Measurements from ENCODE around the gene SLC39A11. TPM values are rescaled to one million over a fixed set of nuclear protein-coding genes. Genes with fewer than 3 reads are reported as not detected.

SLC39A11 gene
- polyA plus RNA-seq, 1 of the 3 experiments (the other 2 are of a cell fraction) = 23.5 TPM

DNA sequence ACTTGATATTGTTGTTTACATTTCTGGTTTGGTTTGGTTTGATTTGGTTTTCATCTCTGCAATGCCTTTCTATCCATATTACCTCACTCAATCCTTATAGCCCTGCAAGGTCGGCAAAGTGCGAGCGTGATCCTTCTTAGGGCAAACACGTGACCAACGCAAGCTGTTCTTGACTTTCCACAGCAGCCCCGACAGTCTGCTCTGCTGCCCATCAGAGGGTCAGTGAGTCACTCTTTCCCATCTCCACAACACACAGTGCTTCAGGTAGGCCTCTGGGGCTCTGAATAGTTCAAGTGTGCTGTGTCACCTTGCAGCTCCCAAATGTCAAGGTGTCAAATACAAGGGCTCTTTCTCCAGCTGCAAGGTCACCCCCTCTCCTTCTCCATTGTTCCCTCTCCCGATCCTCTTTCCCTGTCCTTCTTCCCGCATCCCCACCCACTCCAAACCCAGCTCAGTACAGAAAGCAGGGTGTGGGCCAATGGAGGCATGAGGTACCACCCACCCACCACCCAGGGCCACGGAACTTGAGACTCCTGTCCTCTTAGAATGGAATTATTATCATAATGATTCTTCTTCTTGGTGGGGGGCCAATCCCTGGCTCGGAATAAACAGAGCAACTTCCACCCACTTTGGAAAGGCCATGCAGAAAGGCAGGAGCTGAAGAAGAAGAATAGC is 139.7 kb downstream of the SLC39A11 start (continued):
- TF ChIP-seq, protein P1, sequence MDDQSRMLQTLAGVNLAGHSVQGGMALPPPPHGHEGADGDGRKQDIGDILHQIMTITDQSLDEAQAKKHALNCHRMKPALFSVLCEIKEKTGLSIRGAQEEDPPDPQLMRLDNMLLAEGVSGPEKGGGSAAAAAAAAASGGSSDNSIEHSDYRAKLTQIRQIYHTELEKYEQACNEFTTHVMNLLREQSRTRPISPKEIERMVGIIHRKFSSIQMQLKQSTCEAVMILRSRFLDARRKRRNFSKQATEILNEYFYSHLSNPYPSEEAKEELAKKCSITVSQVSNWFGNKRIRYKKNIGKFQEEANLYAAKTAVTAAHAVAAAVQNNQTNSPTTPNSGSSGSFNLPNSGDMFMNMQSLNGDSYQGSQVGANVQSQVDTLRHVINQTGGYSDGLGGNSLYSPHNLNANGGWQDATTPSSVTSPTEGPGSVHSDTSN (IDR thresholded peaks at IDR 0.05) = no peak
- no peak for TF ChIP-seq GATA2 (CRISPR knock-in tag; IDR thresholded peaks at IDR 0.05)
- TF ChIP-seq SIN3A (IDR thresholded peaks at IDR 0.05; ENCODE audit: borderline replicate concordance, low read depth, low read length) = no peak
- no peak for TF ChIP-seq CHD2 (IDR thresholded peaks at IDR 0.05; ENCODE audit: low read length, partially characterized antibody)

DNA sequence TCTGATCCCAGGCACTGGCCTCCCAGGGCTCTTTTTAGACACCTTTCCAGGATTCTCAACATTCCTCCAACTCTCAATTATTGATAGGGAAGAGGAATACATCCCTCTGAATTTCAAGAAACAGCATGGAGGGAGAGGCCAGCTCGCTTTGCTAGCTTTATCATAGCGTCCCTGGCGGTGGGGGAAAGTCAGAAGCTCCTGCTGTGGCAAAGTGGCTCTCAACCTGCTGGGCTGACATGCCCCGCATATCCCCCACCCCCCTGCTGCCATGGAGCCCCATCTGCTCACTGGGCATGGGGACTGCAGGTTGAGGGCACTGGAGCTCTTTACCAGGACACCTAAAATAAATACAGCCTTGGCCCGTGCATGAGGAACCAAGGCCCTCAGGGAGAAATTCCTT is 140.3 kb downstream of the SLC39A11 start:
- H3K4me1 ChIP-seq (ENCODE audit: control insufficient read depth in 1 of 2, insufficient read depth in 2 of 2, low read depth in 1 of 2, low read length in 1 of 2) = peaks cover 13 to 18% of the 10 kb centered on the region in 2 experiments; a peak in 3 of 4 replicates
- H3K4me2 ChIP-seq = no peak overlapping the region
- WGBS (ENCODE audit: low lambda C conversion rate) = 86% methylated on average over 5 of the region's 5 CpGs
- no peak overlapping the region for H2AFZ ChIP-seq (ENCODE audit: low read depth)
- no peak overlapping the region for H3K27ac ChIP-seq (ENCODE audit: low read depth in 2 of 2, low read length in 1 of 2)
- no peaks in the 10 kb centered on the region for H3K27me3 ChIP-seq (ENCODE audit: insufficient read depth)
- POLR2A ChIA-PET = interaction anchor here (1.5 kb wide), 1 partner anchor 15 kb away, joined by 3 read pairs; no protein-coding TSS in a partner anchor
- H3K36me3 ChIP-seq (replicated peaks in 1 of 2; ENCODE audit: control insufficient read depth in 1 of 2, insufficient read depth in 2 of 2, low read length in 1 of 2) = no peaks in the 10 kb centered on the region
- CTCF ChIA-PET = interaction anchor here (0.6 to 3.3 kb wide), 7 partner anchors 18 to 395 kb away, joined by 3 to 15 read pairs (median 3); no protein-coding TSS in a partner anchor
- no peaks in the 10 kb centered on the region for H4K20me1 ChIP-seq (ENCODE audit: insufficient read depth)
- TF ChIP-seq, protein P2, sequence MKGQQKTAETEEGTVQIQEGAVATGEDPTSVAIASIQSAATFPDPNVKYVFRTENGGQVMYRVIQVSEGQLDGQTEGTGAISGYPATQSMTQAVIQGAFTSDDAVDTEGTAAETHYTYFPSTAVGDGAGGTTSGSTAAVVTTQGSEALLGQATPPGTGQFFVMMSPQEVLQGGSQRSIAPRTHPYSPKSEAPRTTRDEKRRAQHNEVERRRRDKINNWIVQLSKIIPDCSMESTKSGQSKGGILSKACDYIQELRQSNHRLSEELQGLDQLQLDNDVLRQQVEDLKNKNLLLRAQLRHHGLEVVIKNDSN (IDR thresholded peaks at IDR 0.05; ENCODE audit: borderline replicate concordance, low read depth) = no peak
- TF ChIP-seq YY1 (IDR thresholded peaks at IDR 0.05; ENCODE audit: low read depth) (no peak), MXI1 (IDR thresholded peaks at IDR 0.05; ENCODE audit: low read depth, low read length) (no peak), TCF12 (IDR thresholded peaks at IDR 0.05) (no peak), SIN3A (IDR thresholded peaks at IDR 0.05; ENCODE audit: borderline replicate concordance, low read depth, low read length) (no peak), MEF2A (IDR thresholded peaks at IDR 0.05; ENCODE audit: borderline replicate concordance, low read depth) (no peak)
- no peaks in the 10 kb centered on the region for H3K9me3 ChIP-seq
- H3K4me3 ChIP-seq (ENCODE audit: low read depth in 2 of 2, low read length in 1 of 2) = no peak overlapping the region
- H3K9me2 ChIP-seq = no peaks in the 10 kb centered on the region
- H3K9ac ChIP-seq = no peak overlapping the region
- no peaks in the 10 kb centered on the region for H3F3A ChIP-seq (replicated peaks; ENCODE audit: insufficient read depth)
- no peak for DNase-seq
- no peaks in the 10 kb centered on the region for H3K79me2 ChIP-seq (ENCODE audit: insufficient read depth)

DNA sequence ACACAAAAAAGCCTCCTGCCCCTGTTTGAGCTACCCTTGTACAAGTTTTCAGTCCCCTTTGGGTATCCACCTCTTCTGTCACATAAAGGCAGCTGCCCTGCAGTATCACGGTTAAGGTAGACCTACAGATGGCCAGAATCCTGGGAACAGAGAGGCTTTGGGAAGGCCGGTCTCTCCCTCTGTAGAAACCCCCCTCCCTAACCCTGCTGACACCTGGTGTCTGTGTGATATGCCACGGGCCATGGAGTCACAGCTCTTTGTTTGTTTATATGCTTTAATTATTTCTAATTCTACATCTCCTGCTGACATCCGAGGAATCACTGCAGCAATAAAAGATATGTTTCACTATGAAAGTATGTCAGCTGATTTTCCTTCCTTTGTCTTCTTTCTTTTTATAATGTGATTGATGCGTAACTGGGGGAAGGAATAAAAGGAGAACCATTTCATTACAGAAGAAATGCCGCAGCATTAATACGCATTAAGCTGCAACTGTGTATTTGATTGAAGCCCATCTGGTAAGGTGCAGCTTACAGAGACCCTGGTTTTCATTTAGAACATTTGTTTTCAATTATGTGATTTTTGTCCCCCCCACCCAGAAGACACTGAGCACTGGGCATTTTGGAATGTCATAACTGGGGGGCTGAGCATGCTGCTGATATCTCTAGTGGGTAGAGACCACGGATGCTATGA is 142.1 kb downstream of the SLC39A11 start:
- Histone ChIP-seq H3K79me2 (ENCODE audit: insufficient read depth) (no peaks in the 10 kb centered on the region), H3K4me1 (ENCODE audit: control insufficient read depth in 1 of 2, insufficient read depth in 2 of 2, low read depth in 1 of 2, low read length in 1 of 2) (peaks cover 13 to 23% of the 10 kb centered on the region in 2 experiments; a peak in 3 of 4 replicates), H3K27me3 (ENCODE audit: insufficient read depth) (no peaks in the 10 kb centered on the region), H2AFZ (ENCODE audit: low read depth) (no peak overlapping the region), H4K20me1 (ENCODE audit: insufficient read depth) (no peaks in the 10 kb centered on the region), H3F3A (replicated peaks; ENCODE audit: insufficient read depth) (no peaks in the 10 kb centered on the region), H3K27ac (ENCODE audit: low read depth in 2 of 2, low read length in 1 of 2) (peak overlapping the region in 1 of 2 experiments; percentile 18; a peak in 1 of 4 replicates), H3K4me2 (no peak overlapping the region), H3K9me3 (no peaks in the 10 kb centered on the region), H3K9ac (no peak overlapping the region), H3K36me3 (replicated peaks in 1 of 2; ENCODE audit: control insufficient read depth in 1 of 2, insufficient read depth in 2 of 2, low read length in 1 of 2) (no peaks in the 10 kb centered on the region), H3K9me2 (no peaks in the 10 kb centered on the region), H3K4me3 (ENCODE audit: low read depth in 2 of 2, low read length in 1 of 2) (no peak overlapping the region)
- TF ChIP-seq RCOR1 (IDR thresholded peaks at IDR 0.05; ENCODE audit: low read length) = peak; percentile 79; the same call in 1 of the 2 replicates
- TF ChIP-seq SMC3 (IDR thresholded peaks at IDR 0.05; ENCODE audit: low read depth, low read length) = no peak
- TF ChIP-seq TCF12 (IDR thresholded peaks at IDR 0.05) = no peak
- TF ChIP-seq FOSL2 (IDR thresholded peaks at IDR 0.05; ENCODE audit: borderline replicate concordance, low read depth) = no peak
- no peak for TF ChIP-seq TAF1 (IDR thresholded peaks at IDR 0.05; ENCODE audit: borderline replicate concordance, low read depth, low read length)
- no peak for TF ChIP-seq NFIC (IDR thresholded peaks at IDR 0.05; ENCODE audit: borderline replicate concordance)
- peak in 1 of 2 experiments; percentile 50; a peak in 1 of 4 replicates for TF ChIP-seq EP300 (IDR thresholded peaks at IDR 0.05; ENCODE audit: borderline replicate concordance in 1 of 2, low read depth in 1 of 2, low read length in 1 of 2)
- DNase-seq = peak; percentile 74
- POLR2A ChIA-PET = interaction anchor here (1.2 kb wide), 1 partner anchor 172 kb away, joined by 4 read pairs; no protein-coding TSS in a partner anchor
- 65% methylated on average over 7 of the region's 8 CpGs for WGBS (ENCODE audit: low lambda C conversion rate)
- CTCF ChIA-PET = interaction anchor here (0.7 to 2.8 kb wide), 4 partner anchors 12 to 239 kb away, joined by 3 to 13 read pairs (median 6); no protein-coding TSS in a partner anchor
